ENCODE measurements around the gene PTPRA.

GRCh38 chr20:2866236-2866635 lies 7.0 kb upstream of the PTPRA start:
- TF ChIP-seq NR2F1 (conservative IDR thresholded peaks at IDR 0.05) (no peak), MLLT1 (IDR thresholded peaks at IDR 0.05) (no peak), YY1 (IDR thresholded peaks at IDR 0.05; ENCODE audit: low read depth, low read length) (no peak), CTCF (IDR thresholded peaks at IDR 0.05 in 2 of 3, conservative IDR thresholded peaks at IDR 0.05 in 1 of 3; ENCODE audit: control insufficient read depth in 2 of 3, extremely low read depth in 1 of 3, insufficient read depth in 1 of 3, low read depth in 3 of 3, low read length in 3 of 3) (no peak), ZZZ3 (IDR thresholded peaks at IDR 0.05; ENCODE audit: control insufficient read depth, insufficient read length, low read depth) (no peak), ZNF274 (IDR thresholded peaks at IDR 0.05; ENCODE audit: insufficient read depth, insufficient read length) (no peak), EZH2 (IDR thresholded peaks at IDR 0.05; ENCODE audit: borderline replicate concordance, control insufficient read depth, low read depth, low read length) (no peak), HDGF (IDR thresholded peaks at IDR 0.05) (no peak), FOS (IDR thresholded peaks at IDR 0.05; ENCODE audit: borderline replicate concordance, extremely low read depth, insufficient read length) (no peak)
